HG03280 (cell line): ENCODE results near the gene SBK2.
"Not testable (repeated sequence)": the region's sequence is repeated elsewhere in the genome, so short reads cannot be mapped to it uniquely, and the experiment has no call there.

ENCODE experiments used
- ATAC-seq: cut with Tn5 transposase; IDR thresholded peaks from one replicate; pipeline ENCODE4 v1.9.1; 2021; ENCODE audit warnings: mild to moderate bottlenecking, moderate library complexity; ENCODE audit not compliant: unreplicated experiment

The SBK2 gene

DNA sequence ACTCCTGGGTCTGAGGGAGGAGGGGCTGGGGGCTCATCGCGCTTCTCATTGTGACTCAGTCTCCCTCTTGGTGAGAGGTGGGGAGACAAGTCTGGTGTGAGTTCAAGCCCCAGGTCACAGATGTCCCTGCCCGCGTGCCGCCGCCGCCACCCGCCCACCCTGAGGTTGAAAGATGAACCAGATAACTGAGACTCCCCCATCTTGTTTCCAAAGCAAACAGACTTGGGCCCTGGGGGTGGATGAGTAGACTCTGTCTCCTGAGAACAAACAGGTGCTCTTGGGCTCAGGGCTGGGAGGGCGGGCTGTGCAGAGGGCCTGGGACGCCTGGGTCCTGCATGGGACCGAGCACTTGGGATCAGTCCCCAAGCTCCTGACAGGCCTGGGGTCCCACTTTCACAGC is 567 bp downstream of the SBK2 start:
- ATAC-seq = no peak

DNA sequence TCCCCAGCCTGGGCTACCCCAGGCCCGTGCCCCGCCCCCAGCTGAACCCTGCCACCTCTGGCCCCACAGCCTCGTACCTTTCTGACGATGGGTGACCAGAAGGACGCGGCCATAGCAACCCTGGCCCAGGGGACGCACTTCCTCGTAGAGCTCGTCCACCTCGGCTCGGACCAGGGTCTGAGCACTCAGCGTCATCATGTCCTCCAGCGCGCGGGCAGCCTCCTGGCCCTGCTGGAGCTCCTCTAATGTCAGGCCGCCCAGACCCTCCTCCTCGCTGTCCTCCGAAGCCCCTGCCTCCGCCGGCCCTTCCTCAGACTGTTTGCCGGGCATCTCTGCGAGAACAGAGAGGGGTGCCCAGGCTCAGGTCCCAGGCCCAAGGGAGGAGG is 975 bp downstream of the SBK2 start:
- ATAC-seq = no peak

DNA sequence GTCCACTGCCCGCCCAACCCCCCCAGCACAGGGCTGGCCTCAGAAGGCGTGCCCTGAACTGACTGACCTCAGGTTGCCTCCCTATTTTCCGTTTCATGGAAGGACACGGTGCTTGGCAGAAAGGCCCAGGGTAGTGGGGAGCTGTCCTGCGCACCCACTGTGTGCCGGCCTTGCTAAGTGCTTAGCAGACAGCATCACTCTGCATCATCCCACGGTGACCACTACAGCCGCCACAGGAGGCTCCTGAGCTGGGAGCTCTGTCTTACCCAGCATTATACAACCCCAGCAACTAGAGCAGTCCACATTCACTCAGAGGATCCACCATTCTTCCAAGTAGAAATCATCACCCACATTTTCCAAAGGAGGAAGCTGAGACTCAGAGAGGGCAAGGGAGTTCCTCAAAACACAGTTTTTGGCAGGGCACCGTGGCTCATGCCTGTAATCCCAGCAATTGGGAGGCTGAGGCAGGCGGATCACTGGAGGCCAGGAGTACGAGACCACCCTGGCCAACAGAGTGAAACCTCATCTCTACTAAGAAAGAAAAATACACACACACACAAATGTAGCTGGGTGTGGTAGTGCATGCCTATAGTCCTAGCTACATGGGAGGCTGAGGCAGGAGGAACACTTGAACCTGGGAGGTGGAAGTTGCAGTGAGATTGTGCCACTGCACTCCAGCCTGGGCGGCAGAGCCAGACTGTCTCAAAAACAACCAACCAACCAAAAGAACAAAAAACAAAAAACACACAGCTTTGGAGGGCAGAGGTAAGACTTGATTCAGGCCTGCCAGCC is 1.6 kb downstream of the SBK2 start:
- ATAC-seq = no peak

DNA sequence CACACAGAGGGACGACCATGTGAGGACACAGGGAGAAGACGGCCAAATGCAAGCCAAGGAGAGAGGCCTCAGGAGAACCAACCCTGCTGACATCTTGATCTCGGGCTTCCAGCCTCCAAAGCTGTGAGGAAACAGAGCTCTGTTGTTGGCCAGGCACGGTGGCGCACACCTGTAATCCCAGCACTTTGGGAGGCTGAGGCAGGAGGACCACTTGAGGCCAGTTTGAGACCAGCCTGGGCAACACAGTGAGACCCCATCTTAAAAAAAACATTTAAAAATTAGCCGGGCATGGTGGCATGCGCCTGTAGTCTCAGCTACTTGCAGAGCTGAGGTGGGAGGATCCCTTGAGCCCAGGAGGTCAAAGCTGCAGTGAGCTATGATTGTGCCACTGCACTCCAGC is 2.7 kb downstream of the SBK2 start:
- ATAC-seq = not testable (repeated sequence)

DNA sequence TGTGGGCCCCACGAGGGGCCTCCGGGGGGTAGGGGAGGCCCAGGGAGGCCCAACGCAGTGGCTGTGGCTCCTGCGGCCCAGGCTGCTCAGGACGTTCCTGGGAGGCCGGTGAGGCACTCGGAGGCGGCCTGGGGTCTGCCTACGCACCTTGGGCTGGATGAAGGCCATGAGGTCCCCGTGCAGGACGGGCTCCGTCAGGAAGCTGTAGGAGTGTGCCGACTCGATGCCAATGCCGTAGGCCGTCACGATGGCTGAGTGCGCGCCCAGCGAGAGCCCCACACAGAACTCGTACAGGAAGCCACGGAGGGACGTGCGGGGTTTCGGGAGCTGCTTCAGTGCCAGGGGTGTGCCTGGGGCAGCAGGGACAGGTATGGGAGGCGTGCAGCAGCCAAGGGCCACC is 5.9 kb downstream of the SBK2 start:
- no peak for ATAC-seq

DNA sequence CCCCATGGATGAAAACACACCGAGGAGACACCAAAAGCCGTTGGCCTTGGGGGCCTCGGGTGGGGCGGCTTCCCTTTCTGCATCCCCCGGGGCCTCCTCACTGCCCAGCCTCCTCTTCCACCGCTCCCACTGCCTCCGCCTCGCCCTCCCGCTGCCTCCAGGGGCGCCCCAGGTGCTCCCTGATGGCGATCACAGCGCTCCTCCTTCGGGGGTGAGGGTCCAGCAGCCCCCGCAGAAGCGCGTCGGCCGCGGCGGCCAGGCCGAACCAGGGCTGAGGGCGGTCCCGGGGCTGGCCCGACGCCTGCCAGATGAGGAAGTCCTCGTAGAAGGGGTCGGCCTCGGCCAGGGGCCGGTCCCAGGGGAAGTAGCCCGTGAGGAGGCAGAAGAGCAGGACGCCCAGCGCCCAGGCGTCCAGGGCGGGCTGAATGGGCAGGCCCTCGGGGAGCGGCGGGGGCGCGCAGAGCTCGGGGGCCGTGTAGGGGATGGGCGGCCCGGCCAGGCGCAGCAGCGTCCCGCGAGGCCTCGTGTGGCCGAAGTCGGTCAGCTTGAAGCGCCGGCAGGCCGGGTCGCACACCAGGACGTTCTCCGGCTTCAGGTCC is 7.2 kb downstream of the SBK2 start:
- ATAC-seq = no peak

DNA sequence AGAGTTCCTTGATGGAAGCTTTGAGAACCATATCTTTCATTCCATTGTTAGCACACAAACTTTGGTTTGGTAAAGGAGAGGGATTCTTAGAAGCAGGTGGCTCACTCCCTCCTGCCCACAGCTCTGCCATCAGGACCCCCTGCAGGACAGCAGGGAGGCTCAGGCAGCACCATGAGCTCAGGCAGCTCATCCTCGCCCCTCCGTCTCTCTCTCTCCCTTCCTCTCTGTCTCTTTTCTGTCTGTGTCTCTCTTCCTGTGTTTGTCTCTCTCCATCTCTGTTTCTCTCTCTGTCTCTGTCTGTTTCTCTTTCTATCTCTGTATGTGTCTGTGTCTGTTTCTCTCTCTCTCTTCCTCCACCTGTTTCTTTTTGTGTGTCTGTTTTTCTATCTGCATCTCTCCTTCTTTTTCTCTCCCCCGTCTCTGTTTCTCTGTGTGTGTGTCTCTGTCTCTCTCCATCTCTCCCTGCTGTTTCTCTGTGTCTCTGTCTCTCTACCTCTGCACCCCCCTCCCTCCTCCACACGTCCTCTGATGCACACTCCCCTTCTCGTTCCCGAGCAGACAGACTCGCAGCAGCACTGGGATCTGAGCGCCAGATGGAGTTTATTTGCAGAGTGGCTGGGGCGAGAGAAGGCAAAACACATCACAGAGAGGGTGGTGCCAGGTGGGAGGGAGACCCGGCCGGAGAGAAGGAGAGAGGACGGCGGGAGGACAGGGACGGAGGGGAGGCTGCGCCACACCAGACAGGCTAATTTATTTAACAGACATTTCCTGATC is 8.7 kb downstream of the SBK2 start:
- no peak for ATAC-seq

DNA sequence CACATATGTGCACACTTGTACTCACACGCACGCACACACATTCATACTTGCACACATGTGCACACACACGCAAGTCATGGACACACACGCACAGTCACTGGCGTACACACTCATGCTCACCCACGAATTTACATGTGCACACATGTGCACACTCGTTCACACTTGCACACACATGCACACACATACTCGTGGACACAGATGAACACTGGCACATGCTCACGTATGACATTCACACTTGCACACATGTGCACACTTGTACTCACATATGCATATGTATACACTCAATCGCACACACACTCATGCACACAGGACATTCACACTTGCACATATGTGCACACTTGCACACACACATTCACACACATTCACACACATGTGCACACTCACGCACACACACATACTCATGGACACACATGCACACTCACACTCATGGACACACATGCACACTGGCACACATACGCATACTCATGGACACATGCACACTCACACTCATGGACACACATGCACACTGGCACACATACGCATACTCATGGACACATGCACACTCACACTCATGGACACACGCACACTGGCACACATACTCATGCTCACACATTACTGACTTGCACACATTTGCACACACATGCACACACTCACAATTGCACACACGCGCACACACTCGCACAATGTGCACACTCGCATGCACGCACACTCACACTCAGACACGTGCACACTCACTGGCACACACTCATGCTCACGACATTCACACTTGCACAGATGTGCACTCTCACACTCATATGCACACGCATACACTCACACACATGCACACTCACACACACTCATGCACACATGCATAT is 9.5 kb downstream of the SBK2 start:
- no peak for ATAC-seq

DNA sequence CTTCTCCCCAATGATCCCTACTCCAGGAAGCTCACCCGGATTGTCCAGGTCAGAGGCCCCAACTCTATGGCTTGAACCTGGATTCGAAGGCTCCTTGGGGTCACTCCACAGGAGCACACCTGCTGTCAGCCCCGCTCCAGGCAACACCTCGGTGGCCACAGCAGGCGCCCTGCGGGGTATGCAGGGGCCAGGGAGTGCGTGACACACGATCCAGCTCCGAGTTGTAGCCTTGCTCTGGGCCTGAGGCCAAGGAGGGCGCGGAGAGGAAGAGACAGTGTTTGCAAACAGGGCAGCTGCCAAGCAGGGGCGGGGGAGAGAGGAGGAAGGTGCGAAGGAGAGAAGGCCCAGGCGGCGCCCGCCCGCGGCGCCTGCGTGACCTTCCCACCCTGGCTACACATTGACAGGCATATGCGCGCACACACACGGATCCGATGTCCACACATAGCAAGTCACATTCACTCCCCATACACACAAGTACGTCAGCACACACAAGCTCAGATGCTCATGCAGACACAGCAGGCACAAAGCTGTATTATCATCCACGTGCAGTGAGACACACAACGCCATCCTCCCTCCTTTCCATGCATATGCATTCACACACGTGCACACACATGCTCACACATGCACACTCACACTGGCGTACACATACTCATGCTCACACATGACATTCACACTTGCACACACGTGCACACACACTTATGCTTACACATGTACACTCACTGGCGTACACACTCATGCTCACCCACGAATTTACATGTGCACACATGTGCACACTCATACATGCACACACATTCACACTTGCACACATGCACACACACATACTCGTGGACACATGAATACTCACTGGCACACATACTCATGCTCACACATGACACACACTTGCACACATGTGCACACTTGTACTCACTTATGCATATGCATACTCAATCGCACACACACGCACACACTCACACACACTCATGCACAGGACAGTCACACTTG is 10.4 kb downstream of the SBK2 start:
- no peak for ATAC-seq

DNA sequence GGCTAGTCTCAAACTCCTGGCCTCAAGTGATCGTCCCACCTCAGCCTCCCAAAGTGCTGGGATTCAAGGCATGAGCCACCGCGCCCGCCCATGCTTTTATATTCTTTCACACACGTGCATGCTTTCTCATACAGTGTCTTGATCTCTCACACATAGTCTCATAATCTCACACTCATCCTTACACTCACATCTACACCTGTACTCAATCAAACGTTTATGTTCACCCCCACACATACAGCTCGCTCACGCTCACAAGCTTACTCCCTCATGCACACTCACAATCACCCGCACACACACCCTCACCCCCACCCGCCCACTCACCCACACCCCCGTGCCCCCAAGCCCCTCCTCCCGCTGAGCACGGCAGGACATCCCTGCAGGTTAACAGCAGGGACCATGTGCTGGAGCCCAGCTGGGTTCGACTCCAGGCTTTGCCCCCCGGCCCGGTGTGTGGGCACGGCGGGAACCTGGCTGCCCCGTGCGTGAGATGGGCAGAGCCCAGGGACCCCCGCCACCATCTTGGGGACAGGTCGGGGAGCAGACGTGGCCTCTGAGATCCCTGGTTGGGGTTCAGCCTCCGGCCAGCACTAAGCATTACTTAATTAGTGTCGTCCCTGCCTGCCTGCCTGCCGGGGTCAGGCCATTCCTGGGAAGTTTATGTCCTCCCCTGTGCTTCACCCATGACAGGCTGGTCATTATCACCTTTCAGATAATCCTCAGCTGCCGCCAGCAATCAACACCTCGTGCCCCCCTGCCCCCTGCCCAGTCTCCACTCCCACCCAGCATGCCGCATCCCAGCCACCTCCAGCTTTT is 11.4 kb downstream of the SBK2 start:
- ATAC-seq = no peak

DNA sequence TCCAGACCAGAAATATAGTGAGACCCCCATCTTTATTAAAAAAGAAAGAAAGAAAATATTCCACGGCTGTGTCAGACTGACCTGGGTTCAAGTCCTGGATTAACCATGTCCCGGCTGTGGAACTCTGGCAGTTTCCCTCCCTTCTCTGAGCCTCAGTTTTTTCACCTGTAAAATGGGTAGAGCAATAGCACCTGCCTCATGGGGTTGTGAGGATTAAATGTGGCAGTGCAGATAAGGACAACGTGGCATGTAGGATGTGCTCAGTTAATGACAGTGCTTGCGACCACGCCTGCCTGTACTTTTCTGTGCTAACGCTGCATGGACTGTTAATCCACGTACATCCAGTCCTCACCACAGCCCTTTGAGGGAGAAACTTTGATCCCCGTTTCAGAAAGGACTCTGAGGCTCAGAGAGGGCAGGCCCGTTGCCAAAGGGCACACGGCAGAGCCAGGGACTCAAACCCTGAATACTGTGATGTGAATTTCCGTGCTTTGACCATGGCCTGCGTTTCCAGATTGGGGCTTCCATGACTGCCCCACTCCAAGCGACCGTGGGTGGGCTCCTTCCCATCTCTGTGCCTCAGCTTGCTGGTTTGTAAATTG is 16.1 kb downstream of the SBK2 start:
- no peak for ATAC-seq

DNA sequence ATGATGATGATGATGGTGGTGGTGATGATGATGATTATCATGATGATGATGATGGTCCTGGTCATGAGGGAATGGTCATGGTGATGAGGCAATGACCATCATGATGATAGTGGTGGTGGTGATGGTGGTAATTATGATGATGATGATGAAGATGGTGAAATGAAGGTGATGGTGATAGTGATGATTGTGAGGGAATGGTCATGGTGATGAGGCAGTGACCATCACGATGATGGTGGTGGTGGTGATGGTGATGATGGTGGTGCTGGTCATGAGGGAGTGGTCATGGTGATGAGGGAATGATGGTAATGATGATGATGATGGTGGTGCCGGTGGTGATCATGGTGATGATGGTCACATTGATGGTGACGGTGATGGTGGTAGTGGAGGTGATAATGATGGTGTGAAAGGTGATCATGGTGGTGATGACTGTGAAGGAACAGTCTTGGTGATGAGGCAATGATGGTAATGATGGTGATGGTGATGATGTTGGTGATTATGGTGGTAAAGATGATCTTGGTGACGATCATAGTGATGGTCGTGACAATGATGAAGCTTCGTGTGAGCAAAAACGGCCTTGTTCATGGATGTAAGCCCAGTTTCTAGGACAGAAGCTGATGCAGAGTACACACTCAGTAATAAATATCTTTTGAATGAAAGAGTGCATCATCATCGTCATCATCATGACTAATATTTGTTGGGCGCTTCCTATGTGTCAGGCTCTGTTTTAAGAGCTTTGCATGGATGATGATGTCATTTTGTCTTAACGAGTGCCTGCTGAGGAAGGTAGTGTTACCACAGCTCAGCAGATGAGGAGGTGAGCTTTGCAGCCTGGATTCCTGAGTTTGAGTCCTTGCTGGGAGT is 17.3 kb downstream of the SBK2 start:
- no peak for ATAC-seq

DNA sequence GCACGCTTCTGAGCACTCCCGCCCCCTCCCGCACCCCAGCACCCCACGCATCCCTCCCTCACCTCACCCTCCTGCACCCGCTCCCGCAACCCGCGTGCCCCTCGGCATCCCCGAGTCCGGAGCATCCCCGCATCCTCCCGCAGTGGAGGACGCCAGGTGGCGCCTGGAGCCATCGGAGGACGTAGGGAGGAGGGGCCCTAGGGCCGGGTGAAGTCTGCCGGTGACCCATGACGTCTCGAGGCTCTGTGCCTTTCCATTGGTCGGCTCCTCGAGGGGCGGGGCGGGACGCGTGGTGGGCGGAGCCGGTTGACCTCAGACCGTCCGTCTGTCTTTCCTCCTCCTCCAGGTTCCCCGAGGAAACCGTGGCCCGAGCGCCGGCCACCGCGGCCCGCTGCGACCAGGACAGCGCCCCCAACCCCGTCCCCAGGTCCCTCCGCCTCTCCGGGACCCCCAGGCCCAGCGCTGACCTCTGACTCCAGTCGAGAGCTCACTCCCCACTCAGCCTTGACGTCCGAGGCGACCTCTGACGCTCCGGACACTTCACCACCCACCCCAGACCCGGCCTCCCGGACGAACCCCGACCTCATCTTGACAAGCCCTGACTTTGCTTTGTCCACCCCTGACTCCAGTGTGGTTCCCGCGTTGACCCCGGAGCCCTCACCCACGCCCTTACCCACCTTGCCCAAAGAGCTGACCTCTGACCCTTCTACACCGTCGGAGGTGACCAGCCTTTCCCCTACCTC is 19.9 kb downstream of the SBK2 start:
- ATAC-seq = peak; percentile 99

DNA sequence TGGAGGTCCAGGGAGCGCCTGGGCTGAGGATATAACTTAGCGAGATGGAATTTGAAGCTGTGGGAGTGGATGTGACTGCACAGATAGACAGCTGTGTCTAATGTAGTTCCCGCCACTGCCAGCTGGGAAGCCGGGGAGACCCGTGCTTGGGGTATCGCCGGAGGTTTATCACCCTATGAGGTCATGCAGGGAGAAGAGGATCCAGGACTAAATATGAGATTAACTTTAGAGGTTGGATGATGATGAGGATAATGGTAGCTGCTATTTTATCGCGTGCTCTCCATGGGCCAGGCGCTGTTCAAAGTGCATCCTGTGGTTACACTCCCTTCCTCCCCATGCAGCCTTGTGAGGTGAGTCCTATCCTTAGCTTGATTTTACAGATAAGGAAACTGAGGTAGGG is 28.8 kb downstream of the SBK2 start:
- no peak for ATAC-seq

DNA sequence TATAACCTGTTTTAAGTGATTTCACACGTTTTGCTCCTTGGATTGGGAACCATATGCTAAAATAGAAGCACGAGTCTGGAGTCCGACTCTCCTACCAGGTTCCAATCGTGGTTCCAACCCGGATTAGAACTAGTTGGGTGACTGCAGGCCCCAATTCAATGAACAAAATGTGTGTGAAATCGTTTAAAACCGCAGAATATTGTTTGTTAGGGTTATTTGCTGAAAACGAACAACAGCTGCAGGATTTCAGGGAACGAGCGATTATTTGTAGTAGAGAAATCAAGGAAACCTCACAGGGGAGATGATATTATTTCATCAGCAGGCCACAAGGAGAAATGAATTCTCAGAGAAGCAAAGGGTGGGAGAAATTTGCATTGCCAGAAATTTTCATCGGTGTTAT is 32.0 kb downstream of the SBK2 start:
- ATAC-seq = no peak

DNA sequence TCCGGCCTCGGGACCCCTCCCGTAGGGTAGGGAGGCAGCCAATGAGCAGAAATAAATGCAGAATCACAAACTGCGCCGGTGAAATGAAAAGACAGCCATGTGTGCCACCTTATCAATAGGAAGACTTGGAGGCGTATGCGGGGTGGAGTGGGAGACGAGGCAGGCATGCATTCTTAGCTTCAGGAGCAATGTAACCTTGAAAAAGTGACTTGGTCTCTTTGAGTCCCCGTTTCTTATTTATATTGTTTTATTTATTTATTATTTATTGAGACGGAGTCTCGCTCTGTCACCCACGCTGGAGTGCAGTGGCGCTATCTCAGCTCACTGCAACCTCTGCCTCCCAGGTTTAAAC is 32.7 kb downstream of the SBK2 start:
- ATAC-seq = no peak
